Thyroid gland (tissue), 4 donors: ENCODE data around the gene TBL1Y.

Experiments used
- POLR2A ChIP-seq, 2 donors: fragments of 450-650 bp; IDR thresholded peaks; one replicate each; pipeline ENCODE4 v1.6.1; 2017; ENCODE audit warnings: antibody characterized with exemption in 2 of 2, mild to moderate bottlenecking in 2 of 2, moderate library complexity in 1 of 2
- TF ChIP-seq, protein P1 (sequence below), 6 experiments: fragments of 200-600 bp in 3 of 6; fragments of 450-650 bp in 3 of 6; sonication (generic) in 3 of 6; IDR thresholded peaks; one replicate each; pipeline ENCODE4 v1.5.1; 2016 to 2019; ENCODE audit warnings: antibody characterized with exemption in 6 of 6, mild to moderate bottlenecking in 2 of 6, inconsistent platforms in 1 of 6, moderate library complexity in 1 of 6

DNA sequence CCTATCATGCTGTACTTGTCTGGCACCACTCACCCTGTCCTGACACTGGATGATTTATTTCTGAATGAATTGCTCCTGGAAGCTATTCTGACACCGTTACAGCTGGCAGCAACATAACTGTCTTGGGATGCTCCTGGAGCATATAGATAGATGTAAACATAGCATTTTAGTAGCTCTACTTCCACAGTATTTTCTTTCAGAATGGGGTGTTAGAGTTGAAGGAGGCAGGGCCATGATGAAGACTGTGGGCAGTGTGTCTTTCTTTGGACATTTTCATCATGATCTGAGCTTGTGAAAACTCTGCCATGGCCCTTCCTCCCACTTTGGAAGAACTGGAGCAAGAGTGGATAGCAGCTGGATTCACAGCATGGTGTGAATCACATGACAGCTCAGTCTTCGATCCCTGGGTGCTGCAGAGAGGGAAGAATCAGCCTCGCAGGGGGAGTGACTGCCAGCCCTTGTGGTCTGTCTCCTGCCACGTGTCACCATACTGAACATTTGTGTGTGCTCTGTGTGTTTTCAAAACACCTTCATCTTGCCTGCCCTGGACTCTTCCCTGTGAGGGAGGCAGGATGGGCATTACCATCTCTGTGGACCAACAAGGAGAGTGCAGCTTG, 61.9 kb downstream of the TBL1Y start:
- no peak for TF ChIP-seq POLR2A (IDR thresholded peaks at IDR 0.05)
- TF ChIP-seq, protein P1, sequence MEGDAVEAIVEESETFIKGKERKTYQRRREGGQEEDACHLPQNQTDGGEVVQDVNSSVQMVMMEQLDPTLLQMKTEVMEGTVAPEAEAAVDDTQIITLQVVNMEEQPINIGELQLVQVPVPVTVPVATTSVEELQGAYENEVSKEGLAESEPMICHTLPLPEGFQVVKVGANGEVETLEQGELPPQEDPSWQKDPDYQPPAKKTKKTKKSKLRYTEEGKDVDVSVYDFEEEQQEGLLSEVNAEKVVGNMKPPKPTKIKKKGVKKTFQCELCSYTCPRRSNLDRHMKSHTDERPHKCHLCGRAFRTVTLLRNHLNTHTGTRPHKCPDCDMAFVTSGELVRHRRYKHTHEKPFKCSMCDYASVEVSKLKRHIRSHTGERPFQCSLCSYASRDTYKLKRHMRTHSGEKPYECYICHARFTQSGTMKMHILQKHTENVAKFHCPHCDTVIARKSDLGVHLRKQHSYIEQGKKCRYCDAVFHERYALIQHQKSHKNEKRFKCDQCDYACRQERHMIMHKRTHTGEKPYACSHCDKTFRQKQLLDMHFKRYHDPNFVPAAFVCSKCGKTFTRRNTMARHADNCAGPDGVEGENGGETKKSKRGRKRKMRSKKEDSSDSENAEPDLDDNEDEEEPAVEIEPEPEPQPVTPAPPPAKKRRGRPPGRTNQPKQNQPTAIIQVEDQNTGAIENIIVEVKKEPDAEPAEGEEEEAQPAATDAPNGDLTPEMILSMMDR (IDR thresholded peaks at IDR 0.05) = no peak
